Fibroblast of peridontal ligament (primary cell): ENCODE measurements around the gene FIS1.
"Not testable (repeated sequence)": the region's sequence is repeated elsewhere in the genome, so short reads cannot be mapped to it uniquely, and the experiment has no call there.

Source experiments
- DNase-seq: peaks from one replicate; pipeline ENCODE4 v3.0.0-alpha.2; 2010; ENCODE audit errors: extremely low read depth

The FIS1 gene

GRCh38 chr7:101205901-101206664 lies 38.8 kb downstream of the FIS1 start:
- no peak for DNase-seq

DNA sequence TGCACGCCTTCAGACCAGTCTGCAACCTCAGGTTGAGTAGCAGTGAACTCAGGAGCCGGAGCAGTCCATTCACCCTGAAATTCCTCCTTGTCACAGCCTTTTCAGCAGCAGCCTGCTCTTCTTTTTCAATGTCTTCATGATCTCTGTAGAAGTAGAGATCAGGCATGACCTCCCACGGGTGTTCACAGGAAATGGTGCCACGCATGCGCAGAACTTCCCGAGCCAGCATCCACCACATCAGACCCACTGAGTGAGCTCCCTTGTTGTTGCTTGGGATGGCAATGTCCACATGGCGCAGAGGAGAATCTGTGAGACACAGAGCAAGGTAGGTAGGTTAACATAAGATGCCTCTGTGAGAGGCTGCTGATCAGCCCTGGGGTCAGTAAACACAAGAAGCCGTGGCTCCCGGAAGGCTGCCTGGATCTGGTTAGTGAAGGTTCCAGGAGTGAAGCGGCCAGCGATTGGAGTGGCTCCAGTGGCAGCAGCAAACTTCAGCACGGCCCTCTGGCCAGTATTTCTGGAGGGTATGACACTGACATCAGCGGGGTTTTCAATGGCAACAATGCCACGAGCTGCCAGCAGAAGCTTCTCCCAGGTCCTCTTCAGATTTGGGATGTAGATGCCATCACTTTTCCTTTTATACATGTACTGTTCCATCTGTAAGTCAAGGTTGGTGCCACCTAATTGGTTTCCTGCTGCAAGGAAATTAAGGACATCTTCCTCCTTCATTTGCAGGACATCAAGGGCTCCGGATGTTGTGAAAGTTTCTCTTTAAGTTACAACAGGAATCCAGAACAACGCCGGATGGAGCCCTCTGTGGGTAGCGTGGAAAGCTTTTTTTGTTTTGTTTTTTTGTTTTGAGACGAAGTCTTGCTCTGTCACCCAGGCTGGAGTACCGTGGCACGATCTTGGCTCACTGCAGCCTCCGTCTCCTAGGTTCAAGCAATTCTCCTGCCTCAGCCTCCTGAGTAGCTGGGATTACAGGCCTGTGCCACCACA lies 40.8 kb downstream of the FIS1 start:
- not testable (repeated sequence) for DNase-seq

DNA sequence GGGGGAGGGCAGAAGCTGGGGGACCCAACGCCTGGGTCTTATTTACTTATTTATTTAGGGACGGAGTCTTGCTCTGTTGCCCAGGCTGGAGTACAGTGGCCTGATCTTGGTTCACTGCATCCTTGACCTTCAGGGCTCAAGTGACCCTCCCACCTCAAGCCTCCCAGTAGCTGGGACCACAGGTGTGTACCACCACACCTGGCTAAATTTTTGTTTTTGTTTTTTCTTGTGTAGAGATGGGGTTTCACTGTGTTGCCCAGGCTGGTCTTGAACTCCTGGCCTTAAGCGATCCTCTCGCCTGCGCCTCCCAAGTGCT lies 42.3 kb downstream of the FIS1 start:
- no peak for DNase-seq

DNA sequence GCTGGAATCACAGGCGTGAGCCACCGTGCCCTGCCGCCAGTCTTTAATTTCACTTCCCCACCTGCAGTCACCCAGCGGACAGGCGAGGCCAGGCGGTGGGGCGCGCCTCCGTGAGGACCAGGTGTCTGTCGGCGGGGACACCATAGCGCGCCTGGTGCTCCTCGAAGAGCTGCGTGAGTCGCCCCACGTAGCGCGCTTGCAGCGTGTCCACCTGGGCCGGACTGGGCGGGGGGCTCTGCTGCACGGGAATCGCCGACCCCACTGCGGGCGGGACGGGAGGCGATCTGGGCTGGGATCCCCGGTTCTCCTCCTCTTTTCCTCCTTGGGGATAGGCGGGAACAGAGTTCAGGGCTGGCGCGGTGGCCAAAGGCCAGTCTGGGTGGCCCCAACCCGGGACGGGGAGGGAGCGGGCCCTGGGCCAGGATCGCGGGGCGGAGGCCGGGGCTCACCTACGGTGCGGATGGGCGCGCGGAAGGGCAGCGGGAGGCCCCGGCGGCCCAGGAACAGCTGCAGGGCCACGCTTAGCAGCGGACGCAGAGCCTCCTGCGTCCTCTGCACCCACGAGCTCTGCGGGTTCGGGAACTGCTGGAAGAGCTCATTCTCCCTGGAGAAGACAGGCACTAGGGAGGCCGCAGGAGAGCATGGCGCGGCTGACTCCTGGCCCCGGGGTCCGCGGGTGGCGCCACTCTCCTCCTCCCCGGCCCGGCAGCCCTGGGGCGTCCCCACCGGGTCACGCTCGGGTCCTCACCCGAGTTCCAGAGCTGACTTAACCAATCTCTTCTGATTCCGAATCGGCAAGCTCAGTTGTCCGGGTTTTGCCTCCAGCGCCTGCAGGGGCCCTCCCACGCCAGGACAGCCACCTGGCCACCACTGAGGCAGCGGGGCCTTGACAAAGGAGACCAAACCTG lies 42.9 kb downstream of the FIS1 start:
- DNase-seq, result no peak

DNA sequence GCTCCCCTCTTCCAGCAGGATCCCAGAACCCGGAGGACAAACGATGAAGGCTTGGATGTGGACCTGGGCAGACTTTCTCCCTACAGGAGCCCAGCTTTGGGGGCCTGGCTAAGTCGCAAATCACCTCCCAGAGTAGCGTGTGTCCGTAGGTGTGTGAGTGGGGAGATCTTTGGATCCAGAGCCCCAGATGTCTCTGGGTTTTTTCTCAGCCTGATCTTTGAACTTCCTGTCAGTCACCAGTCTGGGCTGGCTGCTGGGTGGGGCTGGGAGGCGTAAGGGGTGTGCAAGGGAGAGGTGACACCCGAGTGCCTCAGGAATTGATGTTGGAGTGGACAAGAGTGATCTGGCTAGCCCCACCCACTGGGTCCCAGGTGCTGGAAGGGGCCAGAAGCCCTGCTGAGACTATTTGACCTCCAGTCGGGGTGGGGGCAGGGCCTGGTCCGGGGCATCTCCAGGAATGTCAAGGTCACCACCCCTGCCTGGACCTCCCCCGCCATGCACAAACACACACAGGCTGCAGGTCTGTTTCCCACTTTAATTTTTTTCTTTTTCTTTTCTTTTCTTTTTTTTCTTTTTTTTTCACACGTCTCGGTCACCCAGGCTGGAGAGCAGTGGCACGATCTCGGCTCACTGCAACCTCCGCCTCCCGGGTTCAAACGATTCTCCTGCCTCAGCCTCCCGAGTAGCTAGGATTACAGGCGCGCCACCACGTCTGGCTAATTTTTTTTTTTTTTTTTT lies 43.9 kb downstream of the FIS1 start, which contains the start of gene MOGAT3:
Gene MOGAT3 (minus strand): TSS at position 175 of the 738 bp plus-strand sequence. CDS start 182 bp downstream, outside the sequence.
- DNase-seq, result no peak

- DNase-seq, result no peak
Observed at GRCh38 chr7:101200504-101200861, 44.4 kb downstream of the FIS1 start.

GRCh38 chr7:101199522-101199921 lies 45.4 kb downstream of the FIS1 start:
- DNase-seq, result not testable (repeated sequence)

GRCh38 chr7:101198476-101198875 lies 46.4 kb downstream of the FIS1 start:
- no peak for DNase-seq

DNA sequence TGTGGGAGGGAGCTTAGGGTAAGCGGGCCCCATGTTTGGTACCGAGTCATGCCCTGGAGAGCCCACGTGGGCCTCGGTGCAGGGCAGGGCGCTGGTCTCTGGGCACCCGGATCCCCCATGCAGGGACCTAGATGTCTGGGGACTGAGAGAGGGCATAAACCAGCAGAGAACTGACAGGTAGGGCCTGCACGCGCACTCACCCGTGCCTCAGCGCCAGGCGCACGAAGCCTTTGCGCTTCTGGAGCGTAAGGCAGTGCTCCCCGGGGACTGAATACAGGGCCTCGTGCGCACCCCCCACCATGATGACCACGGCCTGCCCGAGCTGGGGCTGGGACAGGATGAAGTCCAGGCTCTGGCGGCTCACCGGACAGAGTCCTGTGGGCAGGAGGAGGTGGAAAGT lies 46.9 kb downstream of the FIS1 start:
- no peak for DNase-seq

- DNase-seq, result no peak
Observed at GRCh38 chr7:101195884-101196283, 49.0 kb downstream of the FIS1 start.
